BE2C (cell line): Measurements from ENCODE around the gene CIB4.

Experiments
- DNase-seq: peaks from one replicate; pipeline ENCODE4 v3.0.0-alpha.2; 2020
- H3K27me3 ChIP-seq: fragments of 250-450 bp; sonication (Bioruptor Pico); 2 replicates; pipeline ENCODE4 v1.5.1; 2020; ENCODE audit warnings: mild to moderate bottlenecking
- H3K36me3 ChIP-seq: fragments of 250-450 bp; sonication (Bioruptor Pico); 2 replicates; pipeline ENCODE4 v1.5.1; 2020; ENCODE audit warnings: mild to moderate bottlenecking
- H3K4me1 ChIP-seq: fragments of 250-450 bp; sonication (Bioruptor Pico); 2 replicates; pipeline ENCODE4 v1.5.1; 2020
- H3K4me3 ChIP-seq: 2 replicates; pipeline ENCODE4 v1.5.1; 2011; ENCODE audit warnings: low read depth, low read length
- H3K9me3 ChIP-seq: fragments of 250-450 bp; sonication (Bioruptor Pico); 2 replicates; pipeline ENCODE4 v1.5.1; 2020
- CTCF ChIP-seq: IDR thresholded peaks from 2 replicates; pipeline ENCODE4 v1.5.1; 2012; ENCODE audit warnings: mild to moderate bottlenecking, low read depth, low read length

The CIB4 gene

DNA sequence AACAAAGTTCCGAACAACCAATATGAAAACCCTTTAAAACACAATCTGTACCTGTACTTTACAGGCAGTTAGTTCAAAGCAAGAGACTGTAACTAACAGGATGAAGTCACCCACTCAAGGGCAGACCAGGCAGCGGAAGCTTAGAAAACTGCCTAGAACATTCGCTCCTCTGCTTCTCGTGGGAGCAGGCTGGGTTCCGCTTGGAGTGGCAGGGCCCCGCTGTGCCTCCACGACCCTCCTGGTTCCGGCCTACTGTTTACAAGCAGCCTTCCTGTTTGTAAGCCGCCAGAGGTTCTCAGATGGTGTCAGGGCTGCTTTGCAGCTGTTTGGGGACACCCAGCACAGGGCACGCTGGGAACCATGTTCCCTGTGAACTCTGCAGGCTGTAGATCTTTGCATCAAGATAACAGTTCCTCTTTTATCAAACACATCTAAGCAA is 31.3 kb downstream of the CIB4 start:
- H3K4me3 ChIP-seq = no peak overlapping the region
- H3K4me1 ChIP-seq = peaks cover 62% of the 10 kb centered on the region
- TF ChIP-seq CTCF = no peak
- H3K36me3 ChIP-seq = no peaks in the 10 kb centered on the region
- H3K27me3 ChIP-seq = no peaks in the 10 kb centered on the region
- no peak for DNase-seq
- no peaks in the 10 kb centered on the region for H3K9me3 ChIP-seq

DNA sequence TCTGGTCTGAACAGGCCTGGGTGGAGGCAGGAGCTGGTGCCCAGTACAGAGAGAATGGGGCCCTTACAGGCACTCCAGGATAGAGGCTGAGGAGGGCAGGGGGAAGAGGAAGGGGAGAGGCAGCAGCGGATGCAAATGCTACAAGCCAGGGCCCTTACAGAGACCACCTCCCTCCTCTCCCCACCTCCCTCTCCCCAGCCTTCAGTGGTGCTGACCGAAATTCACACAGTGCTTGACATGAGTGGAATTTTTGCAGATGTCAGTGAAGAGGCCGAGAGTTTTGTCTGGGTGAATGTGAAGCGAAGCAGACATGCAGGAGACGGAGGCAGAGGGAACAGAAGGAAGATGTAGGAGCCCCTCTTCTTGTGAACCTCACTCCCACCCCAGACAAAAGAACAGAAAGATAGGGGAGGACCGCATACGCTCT is 31.9 kb downstream of the CIB4 start:
- H3K9me3 ChIP-seq = no peaks in the 10 kb centered on the region
- no peaks in the 10 kb centered on the region for H3K36me3 ChIP-seq
- no peak for DNase-seq
- TF ChIP-seq CTCF = no peak
- H3K27me3 ChIP-seq = no peaks in the 10 kb centered on the region
- no peak overlapping the region for H3K4me3 ChIP-seq
- peaks cover 56% of the 10 kb centered on the region for H3K4me1 ChIP-seq

- no peaks in the 10 kb centered on the region for H3K27me3 ChIP-seq
- TF ChIP-seq CTCF = no peak
Measured at GRCh38 chr2:26608557-26608956, 32.6 kb downstream of the CIB4 start.

DNA sequence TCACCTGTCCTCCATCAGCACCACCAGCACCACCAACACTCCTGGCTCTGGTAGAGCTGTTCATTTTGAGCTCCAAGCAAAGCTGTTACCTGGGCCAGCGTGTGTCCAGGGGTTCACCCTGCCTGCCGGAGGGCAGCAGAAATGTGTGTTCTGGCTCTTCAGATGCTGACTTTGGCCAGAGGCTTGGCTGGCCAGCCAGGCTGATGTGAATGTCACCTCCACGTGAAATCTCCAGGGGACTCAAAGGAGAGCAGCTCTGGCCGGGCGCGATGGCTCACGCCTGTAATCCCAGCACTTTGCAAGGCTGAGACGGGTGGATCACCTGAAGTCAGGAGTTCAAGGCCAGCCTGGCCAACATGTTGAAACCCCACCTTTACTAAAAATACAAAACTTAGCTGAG is 33.5 kb downstream of the CIB4 start:
- DNase-seq = no peak
- Histone ChIP-seq H3K4me3 (no peak overlapping the region), H3K36me3 (no peaks in the 10 kb centered on the region), H3K9me3 (no peaks in the 10 kb centered on the region), H3K4me1 (peaks cover 41% of the 10 kb centered on the region), H3K27me3 (no peaks in the 10 kb centered on the region)
- TF ChIP-seq CTCF = no peak

More at GRCh38 chr2:26608557-26608956, 32.6 kb downstream of the CIB4 start:
- Histone ChIP-seq H3K4me3 (no peak overlapping the region), H3K9me3 (no peaks in the 10 kb centered on the region), H3K36me3 (no peaks in the 10 kb centered on the region), H3K4me1 (peaks cover 50% of the 10 kb centered on the region)
- DNase-seq = no peak

DNA sequence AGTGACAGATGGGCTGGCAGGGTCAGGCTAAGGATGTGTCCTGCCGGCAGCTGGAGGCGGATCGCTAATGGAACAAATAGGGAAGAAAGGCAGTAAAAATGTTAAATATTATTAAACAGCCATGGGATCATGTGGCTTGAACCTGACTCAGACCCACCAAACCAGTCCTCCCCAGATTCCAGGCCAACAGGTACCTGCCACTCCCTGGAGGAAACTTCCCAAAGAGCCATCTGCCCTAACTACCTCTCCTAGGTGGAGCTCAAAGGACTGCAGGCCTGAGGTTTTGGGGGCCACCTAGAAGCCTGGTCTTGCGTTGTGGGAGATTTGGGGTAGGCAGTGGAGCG is 34.3 kb downstream of the CIB4 start:
- no peak for DNase-seq
- no peaks in the 10 kb centered on the region for H3K36me3 ChIP-seq
- H3K4me3 ChIP-seq = no peak overlapping the region
- peaks cover 33% of the 10 kb centered on the region for H3K4me1 ChIP-seq
- no peaks in the 10 kb centered on the region for H3K27me3 ChIP-seq
- H3K9me3 ChIP-seq = no peaks in the 10 kb centered on the region
- no peak for TF ChIP-seq CTCF

GRCh38 chr2:26605999-26606846 is 34.9 kb downstream of the CIB4 start:
- no peak for TF ChIP-seq CTCF
- Histone ChIP-seq H3K36me3 (no peaks in the 10 kb centered on the region), H3K4me1 (peaks cover 32% of the 10 kb centered on the region), H3K9me3 (no peaks in the 10 kb centered on the region), H3K4me3 (no peak overlapping the region), H3K27me3 (no peaks in the 10 kb centered on the region)
- DNase-seq = no peak
